Upper lobe of left lung (tissue), 6 donors: ENCODE measurements around the gene TAC3. TPM values are rescaled to one million over a fixed set of nuclear protein-coding genes. Genes with fewer than 3 reads are reported as not detected.

Experiments
- ATAC-seq, 2 donors: fragments of 200-7000 bp; cut with Tn5 transposase; one replicate each; pipeline ENCODE4 v1.9.1; 2022; ENCODE audit warnings: mild to moderate bottlenecking in 2 of 2, moderate library complexity in 2 of 2; ENCODE audit not compliant: low FRiP score in 2 of 2
- DNase-seq, 2 donors: peaks; one replicate each; pipeline ENCODE4 v3.0.0-alpha.2; 2019 to 2020
- H3K27ac ChIP-seq, 4 donors: fragments of 200-600 bp; sonication (generic); one replicate each; pipeline ENCODE4 v1.5.1; 2016 to 2019
- H3K27me3 ChIP-seq, 4 donors: fragments of 200-600 bp; sonication (generic); one replicate each; pipeline ENCODE4 v1.5.1; 2017 to 2019
- H3K36me3 ChIP-seq, 4 donors: fragments of 200-600 bp; sonication (generic); one replicate each; pipeline ENCODE4 v1.5.1; 2016 to 2019
- H3K4me1 ChIP-seq, 4 donors: fragments of 200-600 bp; sonication (generic); one replicate each; pipeline ENCODE4 v1.5.1; 2018 to 2019
- H3K4me3 ChIP-seq, 4 donors: fragments of 200-600 bp; sonication (generic); one replicate each; pipeline ENCODE4 v1.5.1; 2017 to 2019; ENCODE audit warnings: mild to moderate bottlenecking in 2 of 4, moderate library complexity in 1 of 4
- H3K9me3 ChIP-seq, 4 donors: fragments of 200-600 bp; sonication (generic); one replicate each; pipeline ENCODE4 v1.5.1; 2018 to 2019
- EP300 ChIP-seq, 4 donors: sonication (generic); formaldehyde crosslinking; IDR thresholded peaks; one replicate each; pipeline ENCODE4 v1.5.1; 2017; ENCODE audit warnings: antibody characterized with exemption in 4 of 4, control low read depth in 2 of 4
- POLR2A ChIP-seq, 4 donors: fragments of 450-650 bp; IDR thresholded peaks; one replicate each; pipeline ENCODE4 v1.5.1; 2016 to 2017; ENCODE audit warnings: antibody characterized with exemption in 4 of 4, mild to moderate bottlenecking in 2 of 4
- POLR2AphosphoS5 ChIP-seq, 2 donors: sonication (generic); formaldehyde crosslinking; IDR thresholded peaks; one replicate each; pipeline ENCODE4 v1.5.1; 2017; ENCODE audit warnings: antibody characterized with exemption in 2 of 2
- WGBS, 2 donors: methylation state at CpG; one replicate each; pipeline ENCODE4 v1.1.5; 2017 to 2018; 5-methylcytosine and 5-hydroxymethylcytosine counted together
- total RNA-seq, 6 donors: library from RNA; depleted of rRNA in 4 of 6; stranded (reverse); fragments of >200 nt in 4 of 6; gene quantifications; one replicate each; pipeline versions ENCODE4 v1.1.0 to v1.2.1, GENCODE V29; 2016 to 2021
- TF ChIP-seq, protein P1 (sequence below), 6 experiments: fragments of 450-650 bp in 4 of 6; fragments of 200-600 bp in 2 of 6; sonication (generic) in 2 of 6; IDR thresholded peaks; one replicate each; pipeline ENCODE4 v1.5.1; 2016 to 2019; ENCODE audit warnings: antibody characterized with exemption in 6 of 6
- donor health status: DM: no; HTN: no; CAD: no; lungs with moderate emphysema.
- donor health status: DM: no; HTN: yes; CAD: no; lungs with severe emphysema.

Gene TAC3
- total RNA-seq, 6 donors from 2014 or later: not detected

DNA sequence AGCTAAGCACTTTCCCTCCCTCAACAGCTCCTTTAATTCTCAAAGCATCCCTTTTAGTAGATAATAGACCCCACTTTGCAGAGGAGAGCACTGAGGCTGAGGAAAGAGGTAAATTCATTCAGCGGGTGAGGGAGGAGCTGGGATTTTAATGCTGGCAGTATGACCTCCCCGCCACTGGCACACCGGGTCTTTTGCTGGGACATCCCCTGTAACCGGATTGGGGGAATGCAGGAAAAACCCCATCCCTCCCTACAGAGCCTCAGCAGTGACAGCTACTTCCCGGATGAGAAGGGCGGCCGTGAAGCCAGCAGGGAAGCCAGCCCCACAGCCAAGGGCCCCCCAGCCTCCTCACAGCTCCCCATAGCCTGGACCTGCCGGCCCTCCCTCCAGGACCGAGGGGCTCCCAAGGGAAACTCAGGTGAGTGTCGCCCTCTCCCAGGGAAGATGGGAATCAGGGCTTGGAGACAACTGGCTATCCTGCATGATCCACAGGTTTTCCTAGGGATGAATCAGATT, 22.0 kb downstream of the TAC3 start:
- peaks cover 18 to 31% (median 28%) of the 10 kb centered on the region in 4 donors for H3K4me1 ChIP-seq
- TF ChIP-seq, protein P1, sequence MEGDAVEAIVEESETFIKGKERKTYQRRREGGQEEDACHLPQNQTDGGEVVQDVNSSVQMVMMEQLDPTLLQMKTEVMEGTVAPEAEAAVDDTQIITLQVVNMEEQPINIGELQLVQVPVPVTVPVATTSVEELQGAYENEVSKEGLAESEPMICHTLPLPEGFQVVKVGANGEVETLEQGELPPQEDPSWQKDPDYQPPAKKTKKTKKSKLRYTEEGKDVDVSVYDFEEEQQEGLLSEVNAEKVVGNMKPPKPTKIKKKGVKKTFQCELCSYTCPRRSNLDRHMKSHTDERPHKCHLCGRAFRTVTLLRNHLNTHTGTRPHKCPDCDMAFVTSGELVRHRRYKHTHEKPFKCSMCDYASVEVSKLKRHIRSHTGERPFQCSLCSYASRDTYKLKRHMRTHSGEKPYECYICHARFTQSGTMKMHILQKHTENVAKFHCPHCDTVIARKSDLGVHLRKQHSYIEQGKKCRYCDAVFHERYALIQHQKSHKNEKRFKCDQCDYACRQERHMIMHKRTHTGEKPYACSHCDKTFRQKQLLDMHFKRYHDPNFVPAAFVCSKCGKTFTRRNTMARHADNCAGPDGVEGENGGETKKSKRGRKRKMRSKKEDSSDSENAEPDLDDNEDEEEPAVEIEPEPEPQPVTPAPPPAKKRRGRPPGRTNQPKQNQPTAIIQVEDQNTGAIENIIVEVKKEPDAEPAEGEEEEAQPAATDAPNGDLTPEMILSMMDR (IDR thresholded peaks at IDR 0.05): no peak
- no peak for TF ChIP-seq POLR2A (IDR thresholded peaks at IDR 0.05)
- no peak for TF ChIP-seq EP300 (IDR thresholded peaks at IDR 0.05)
- TF ChIP-seq POLR2AphosphoS5 (IDR thresholded peaks at IDR 0.05): no peak
- 77 to 90% methylated on average over 2 to 10 of the region's 10 CpGs for WGBS, 2 donors
- ATAC-seq (no peak), DNase-seq (no peak)
- H3K36me3 ChIP-seq: peaks cover 0 to 12% (median 0%) of the 10 kb centered on the region in 4 donors
- H3K27ac ChIP-seq: no peak overlapping the region
- H3K27me3 ChIP-seq: no peaks in the 10 kb centered on the region
- no peak overlapping the region for H3K4me3 ChIP-seq
- no peaks in the 10 kb centered on the region for H3K9me3 ChIP-seq

DNA sequence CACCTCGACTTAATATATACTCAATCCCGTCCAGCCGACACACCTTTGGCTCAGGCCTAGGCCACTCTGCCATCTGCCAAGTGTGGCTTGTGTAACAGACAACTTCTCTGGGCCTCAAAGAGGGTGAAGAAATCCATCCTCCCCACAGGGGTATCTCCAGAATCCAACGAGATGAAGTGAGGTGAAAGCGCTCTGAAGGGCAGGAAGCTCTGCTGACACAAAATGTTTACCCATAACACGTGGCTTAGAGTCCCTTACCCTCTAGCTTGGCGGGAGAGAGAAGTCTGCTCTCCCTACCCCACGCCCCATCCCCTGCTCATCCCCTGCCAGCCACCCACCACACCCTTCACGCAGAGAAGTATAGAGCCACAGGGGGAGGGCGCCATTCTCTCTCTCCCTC, 23.0 kb downstream of the TAC3 start:
- Histone ChIP-seq H3K27me3 (no peaks in the 10 kb centered on the region), H3K4me3 (no peak overlapping the region), H3K36me3 (peaks cover 0 to 6% (median 0%) of the 10 kb centered on the region in 4 donors), H3K27ac (no peak overlapping the region), H3K9me3 (no peaks in the 10 kb centered on the region), H3K4me1 (peaks cover 25 to 39% (median 33%) of the 10 kb centered on the region in 4 donors)
- no peak for DNase-seq
- WGBS, 2 donors: 52 to 54% methylated on average over 9 to 10 of the region's 10 CpGs
- TF ChIP-seq POLR2AphosphoS5 (IDR thresholded peaks at IDR 0.05): no peak
- ATAC-seq: no peak

DNA sequence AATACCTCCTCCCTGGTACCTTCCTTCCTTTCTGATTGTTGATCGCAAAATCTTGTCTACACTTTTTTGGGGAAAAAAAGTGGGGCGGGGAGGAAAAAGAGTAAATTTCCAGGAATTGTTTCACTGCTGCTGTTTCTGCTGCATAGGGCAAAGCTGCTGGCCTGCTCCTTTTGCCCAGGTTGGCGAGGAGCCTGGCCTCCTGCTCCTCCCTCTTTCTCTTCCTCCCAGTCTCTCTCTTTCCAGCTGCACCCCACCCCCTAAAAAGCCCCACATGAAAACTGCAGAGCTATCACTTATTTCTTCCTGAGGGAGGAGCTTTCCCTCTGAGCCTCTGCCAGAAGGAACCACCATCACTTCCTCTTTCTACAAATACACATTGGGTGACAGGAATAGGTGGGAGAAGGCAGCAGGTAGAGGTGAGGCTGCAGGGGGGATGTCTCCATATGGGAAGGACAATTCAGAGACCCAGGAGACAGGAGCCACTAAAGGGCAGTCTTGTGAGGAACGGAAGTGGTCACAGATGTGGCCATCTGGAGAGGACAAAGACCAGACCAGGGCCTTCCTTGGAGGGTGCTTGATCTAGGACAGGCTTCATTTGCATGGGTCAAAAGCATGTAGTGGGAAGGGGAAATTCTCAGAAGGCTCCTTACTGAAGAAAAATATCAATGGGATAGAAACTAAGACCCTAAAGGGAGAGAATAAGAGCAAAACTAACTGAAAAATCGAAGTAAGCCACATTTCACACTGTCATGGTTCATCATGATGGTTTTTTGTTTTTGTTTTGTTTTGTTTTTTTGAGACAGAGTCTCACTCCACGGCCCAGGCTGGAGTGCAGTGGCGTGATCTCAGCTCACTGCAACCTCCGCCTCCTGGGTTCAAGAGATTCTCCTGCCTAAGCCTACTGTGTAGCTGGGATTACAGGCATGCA, 24.7 kb downstream of the TAC3 start:
- TF ChIP-seq EP300 (IDR thresholded peaks at IDR 0.05) (no peak), POLR2A (IDR thresholded peaks at IDR 0.05) (no peak), POLR2AphosphoS5 (IDR thresholded peaks at IDR 0.05) (no peak)
- TF ChIP-seq, protein P1 (IDR thresholded peaks at IDR 0.05): no peak
- ATAC-seq (peak in 1 of 2 donors; percentile 57), DNase-seq (peak in 1 of 2 donors; percentile 38)
- no peak overlapping the region for H3K4me3 ChIP-seq
- H3K4me1 ChIP-seq: peaks cover 31 to 47% (median 41%) of the 10 kb centered on the region in 4 donors
- peak overlapping the region in 3 of 4 donors; percentile 16 to 62 (median 53) for H3K27ac ChIP-seq
- 58 to 59% methylated on average over 8 of the region's 8 CpGs for WGBS, 2 donors
- H3K27me3 ChIP-seq: no peaks in the 10 kb centered on the region
- no peaks in the 10 kb centered on the region for H3K9me3 ChIP-seq
- H3K36me3 ChIP-seq: peaks cover 0 to 6% (median 0%) of the 10 kb centered on the region in 4 donors

DNA sequence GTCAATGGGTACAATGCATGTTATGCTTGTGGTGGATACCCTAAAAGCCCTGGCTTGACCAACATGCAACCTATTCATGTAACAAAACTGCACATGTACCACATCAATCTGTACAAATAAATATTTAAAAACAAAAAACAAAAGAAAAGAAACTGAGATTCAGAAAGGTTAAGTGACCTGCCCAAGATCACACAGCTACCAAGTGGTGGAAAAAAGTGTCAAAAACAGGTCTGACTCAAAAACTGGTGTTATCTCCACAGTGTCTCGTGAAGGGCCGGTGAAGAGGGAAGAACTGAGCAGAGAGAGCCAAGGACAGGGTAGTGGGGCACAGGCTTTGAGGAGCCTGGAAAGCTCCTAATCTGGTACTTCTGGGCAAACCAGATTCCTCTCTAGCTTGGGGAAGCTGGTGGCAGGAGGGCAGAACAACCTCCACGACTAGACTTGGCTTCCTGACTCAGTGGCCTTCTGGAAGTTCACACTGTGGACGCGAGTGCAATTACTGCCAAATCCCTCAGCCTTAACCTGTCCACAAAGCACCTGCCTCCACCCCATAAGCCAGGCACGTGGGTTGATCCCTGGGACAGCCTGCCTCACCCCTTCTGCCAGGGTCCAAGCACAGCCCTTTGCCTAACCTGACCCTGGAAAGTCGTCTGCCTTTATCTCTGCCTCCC, 25.5 kb downstream of the TAC3 start:
- peaks cover 31 to 47% (median 36%) of the 10 kb centered on the region in 4 donors for H3K4me1 ChIP-seq
- H3K9me3 ChIP-seq: no peaks in the 10 kb centered on the region
- no peak overlapping the region for H3K4me3 ChIP-seq
- ATAC-seq (no peak), DNase-seq (no peak)
- no peaks in the 10 kb centered on the region for H3K36me3 ChIP-seq
- 33 to 42% methylated on average over 7 of the region's 7 CpGs for whole genome bisulfite sequencing, 2 donors
- H3K27ac ChIP-seq: peak overlapping the region in 3 of 4 donors; percentile 16 to 62 (median 53)
- H3K27me3 ChIP-seq: no peaks in the 10 kb centered on the region
- TF ChIP-seq, protein P1 (IDR thresholded peaks at IDR 0.05): no peak
- no peak for TF ChIP-seq POLR2AphosphoS5 (IDR thresholded peaks at IDR 0.05)
- no peak for TF ChIP-seq EP300 (IDR thresholded peaks at IDR 0.05)
- TF ChIP-seq POLR2A (IDR thresholded peaks at IDR 0.05): no peak
